ENCODE results near the gene ROCK1. TPM values are rescaled to one million over a fixed set of nuclear protein-coding genes. Genes with fewer than 3 reads are reported as not detected.

ROCK1 gene
- polyA plus RNA-seq, 1 of the 3 experiments (the other 2 are of a cell fraction), result 4.9 TPM

DNA sequence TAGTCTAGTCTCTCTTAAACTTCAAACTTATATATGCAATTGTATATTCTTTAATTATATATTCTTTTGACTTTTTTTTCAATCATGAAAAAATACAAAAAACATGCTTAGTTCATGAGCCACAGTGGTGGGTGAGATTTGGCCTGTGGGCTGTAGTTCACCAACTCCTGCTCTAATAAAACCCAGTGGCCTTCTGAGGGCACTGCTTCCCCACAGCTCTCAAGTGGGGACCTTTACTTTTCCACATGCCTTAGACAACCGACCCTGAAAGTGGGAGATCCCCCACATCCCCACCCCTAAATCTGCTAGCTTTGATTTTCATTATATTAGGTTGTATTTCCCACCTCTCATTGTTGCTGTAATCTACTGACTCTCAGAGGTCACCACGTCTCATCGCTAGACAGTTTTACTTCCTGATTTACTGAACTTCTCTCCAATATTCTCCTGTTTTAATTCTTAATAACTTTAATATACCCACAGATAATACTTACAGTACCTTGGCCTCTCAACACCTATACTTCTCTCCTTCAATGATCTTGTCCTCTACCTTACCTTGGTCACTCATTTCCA lies 57.3 kb downstream of the ROCK1 start:
- DNase-seq, result no peak
- no peak overlapping the region for H2AFZ ChIP-seq (ENCODE audit: low read depth)
- no peaks in the 10 kb centered on the region for H3K9me2 ChIP-seq
- 87% methylated on average over 3 of the region's 3 CpGs for whole genome bisulfite sequencing (ENCODE audit: low lambda C conversion rate)
- H3K4me2 ChIP-seq, result no peak overlapping the region
- H3K79me2 ChIP-seq (ENCODE audit: insufficient read depth), result peaks cover 93% of the 10 kb centered on the region
- H3K36me3 ChIP-seq (replicated peaks in 1 of 2; ENCODE audit: control insufficient read depth in 1 of 2, insufficient read depth in 2 of 2, low read length in 1 of 2), result no peaks in the 10 kb centered on the region
- POLR2A ChIA-PET, result no interaction called here
- no peak overlapping the region for H3K4me3 ChIP-seq (ENCODE audit: low read depth in 2 of 2, low read length in 1 of 2)
- peaks cover 36% of the 10 kb centered on the region for H4K20me1 ChIP-seq (ENCODE audit: insufficient read depth)
- peaks cover 0 to 4% of the 10 kb centered on the region in 2 experiments; a peak in 1 of 4 replicates for H3K4me1 ChIP-seq (ENCODE audit: control insufficient read depth in 1 of 2, insufficient read depth in 2 of 2, low read depth in 1 of 2, low read length in 1 of 2)
- no peaks in the 10 kb centered on the region for H3K27me3 ChIP-seq (ENCODE audit: insufficient read depth)
- H3K9ac ChIP-seq, result no peak overlapping the region
- TF ChIP-seq YY1 (IDR thresholded peaks at IDR 0.05; ENCODE audit: low read depth), result no peak
- no peak for TF ChIP-seq FOXJ3 (CRISPR knock-in tag; IDR thresholded peaks at IDR 0.05)
- TF ChIP-seq SMC3 (IDR thresholded peaks at IDR 0.05; ENCODE audit: low read depth, low read length), result no peak
- TF ChIP-seq EP300 (IDR thresholded peaks at IDR 0.05; ENCODE audit: borderline replicate concordance in 1 of 2, low read depth in 1 of 2, low read length in 1 of 2), result no peak
- TF ChIP-seq NFIC (IDR thresholded peaks at IDR 0.05; ENCODE audit: borderline replicate concordance), result no peak
- TF ChIP-seq, protein P1, sequence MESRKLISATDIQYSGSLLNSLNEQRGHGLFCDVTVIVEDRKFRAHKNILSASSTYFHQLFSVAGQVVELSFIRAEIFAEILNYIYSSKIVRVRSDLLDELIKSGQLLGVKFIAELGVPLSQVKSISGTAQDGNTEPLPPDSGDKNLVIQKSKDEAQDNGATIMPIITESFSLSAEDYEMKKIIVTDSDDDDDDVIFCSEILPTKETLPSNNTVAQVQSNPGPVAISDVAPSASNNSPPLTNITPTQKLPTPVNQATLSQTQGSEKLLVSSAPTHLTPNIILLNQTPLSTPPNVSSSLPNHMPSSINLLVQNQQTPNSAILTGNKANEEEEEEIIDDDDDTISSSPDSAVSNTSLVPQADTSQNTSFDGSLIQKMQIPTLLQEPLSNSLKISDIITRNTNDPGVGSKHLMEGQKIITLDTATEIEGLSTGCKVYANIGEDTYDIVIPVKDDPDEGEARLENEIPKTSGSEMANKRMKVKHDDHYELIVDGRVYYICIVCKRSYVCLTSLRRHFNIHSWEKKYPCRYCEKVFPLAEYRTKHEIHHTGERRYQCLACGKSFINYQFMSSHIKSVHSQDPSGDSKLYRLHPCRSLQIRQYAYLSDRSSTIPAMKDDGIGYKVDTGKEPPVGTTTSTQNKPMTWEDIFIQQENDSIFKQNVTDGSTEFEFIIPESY (IDR thresholded peaks at IDR 0.05; ENCODE audit: borderline replicate concordance, low read depth), result no peak
- TF ChIP-seq MXI1 (IDR thresholded peaks at IDR 0.05; ENCODE audit: low read depth, low read length), result no peak
- no peaks in the 10 kb centered on the region for H3K9me3 ChIP-seq
- peak overlapping the region in 1 of 2 experiments; percentile 76; a peak in 2 of 4 replicates for H3K27ac ChIP-seq (ENCODE audit: low read depth in 2 of 2, low read length in 1 of 2)
- peaks cover 22% of the 10 kb centered on the region for H3F3A ChIP-seq (replicated peaks; ENCODE audit: insufficient read depth)
- CTCF ChIA-PET, result interaction anchor here (0.9 to 1.4 kb wide), 2 partner anchors 11 to 18 kb away, joined by 4 read pairs; no protein-coding TSS in a partner anchor

DNA sequence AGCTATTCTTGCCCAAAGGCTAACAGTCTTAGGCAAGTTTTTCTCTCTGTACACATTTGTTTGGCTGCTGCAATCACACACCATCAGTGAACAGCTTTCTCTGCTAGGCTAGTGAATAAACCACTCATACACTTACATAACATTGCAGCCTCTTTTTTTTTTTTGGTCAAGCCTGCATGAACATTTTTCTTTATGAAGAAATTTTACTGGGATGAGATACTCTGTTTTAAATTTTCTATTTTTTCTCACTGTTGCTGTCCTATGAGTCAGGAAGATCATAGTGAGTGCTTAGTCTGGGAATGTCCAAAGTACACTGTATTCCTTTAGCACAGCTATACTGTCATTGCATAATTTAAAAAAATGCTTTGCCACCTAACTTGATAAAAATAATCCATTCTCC lies 58.5 kb downstream of the ROCK1 start:
- CTCF ChIA-PET, result no interaction called here
- Histone ChIP-seq H3K4me1 (ENCODE audit: control insufficient read depth in 1 of 2, insufficient read depth in 2 of 2, low read depth in 1 of 2, low read length in 1 of 2) (peaks cover 0 to 4% of the 10 kb centered on the region in 2 experiments; a peak in 1 of 4 replicates), H3K9me2 (no peaks in the 10 kb centered on the region), H4K20me1 (ENCODE audit: insufficient read depth) (peaks cover 36% of the 10 kb centered on the region), H3K27me3 (ENCODE audit: insufficient read depth) (no peaks in the 10 kb centered on the region), H3K79me2 (ENCODE audit: insufficient read depth) (peaks cover 90% of the 10 kb centered on the region), H3K4me2 (peak overlapping the region; percentile 24; the same call in 1 of the 2 replicates), H3F3A (replicated peaks; ENCODE audit: insufficient read depth) (peaks cover 22% of the 10 kb centered on the region), H2AFZ (ENCODE audit: low read depth) (no peak overlapping the region), H3K27ac (ENCODE audit: low read depth in 2 of 2, low read length in 1 of 2) (peak overlapping the region in 1 of 2 experiments; percentile 76; a peak in 2 of 4 replicates), H3K36me3 (replicated peaks in 1 of 2; ENCODE audit: control insufficient read depth in 1 of 2, insufficient read depth in 2 of 2, low read length in 1 of 2) (peaks cover 0 to 3% of the 10 kb centered on the region in 2 experiments), H3K4me3 (ENCODE audit: low read depth in 2 of 2, low read length in 1 of 2) (no peak overlapping the region), H3K9me3 (no peaks in the 10 kb centered on the region), H3K9ac (no peak overlapping the region; the same call in 1 of the 2 replicates)
- no peak for DNase-seq
- POLR2A ChIA-PET, result interaction anchor here (0.7 kb wide), 1 partner anchor 22 kb away, joined by 3 read pairs; no protein-coding TSS in a partner anchor
- TF ChIP-seq, protein P2, sequence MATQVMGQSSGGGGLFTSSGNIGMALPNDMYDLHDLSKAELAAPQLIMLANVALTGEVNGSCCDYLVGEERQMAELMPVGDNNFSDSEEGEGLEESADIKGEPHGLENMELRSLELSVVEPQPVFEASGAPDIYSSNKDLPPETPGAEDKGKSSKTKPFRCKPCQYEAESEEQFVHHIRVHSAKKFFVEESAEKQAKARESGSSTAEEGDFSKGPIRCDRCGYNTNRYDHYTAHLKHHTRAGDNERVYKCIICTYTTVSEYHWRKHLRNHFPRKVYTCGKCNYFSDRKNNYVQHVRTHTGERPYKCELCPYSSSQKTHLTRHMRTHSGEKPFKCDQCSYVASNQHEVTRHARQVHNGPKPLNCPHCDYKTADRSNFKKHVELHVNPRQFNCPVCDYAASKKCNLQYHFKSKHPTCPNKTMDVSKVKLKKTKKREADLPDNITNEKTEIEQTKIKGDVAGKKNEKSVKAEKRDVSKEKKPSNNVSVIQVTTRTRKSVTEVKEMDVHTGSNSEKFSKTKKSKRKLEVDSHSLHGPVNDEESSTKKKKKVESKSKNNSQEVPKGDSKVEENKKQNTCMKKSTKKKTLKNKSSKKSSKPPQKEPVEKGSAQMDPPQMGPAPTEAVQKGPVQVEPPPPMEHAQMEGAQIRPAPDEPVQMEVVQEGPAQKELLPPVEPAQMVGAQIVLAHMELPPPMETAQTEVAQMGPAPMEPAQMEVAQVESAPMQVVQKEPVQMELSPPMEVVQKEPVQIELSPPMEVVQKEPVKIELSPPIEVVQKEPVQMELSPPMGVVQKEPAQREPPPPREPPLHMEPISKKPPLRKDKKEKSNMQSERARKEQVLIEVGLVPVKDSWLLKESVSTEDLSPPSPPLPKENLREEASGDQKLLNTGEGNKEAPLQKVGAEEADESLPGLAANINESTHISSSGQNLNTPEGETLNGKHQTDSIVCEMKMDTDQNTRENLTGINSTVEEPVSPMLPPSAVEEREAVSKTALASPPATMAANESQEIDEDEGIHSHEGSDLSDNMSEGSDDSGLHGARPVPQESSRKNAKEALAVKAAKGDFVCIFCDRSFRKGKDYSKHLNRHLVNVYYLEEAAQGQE (IDR thresholded peaks at IDR 0.05; ENCODE audit: low read depth, low read length), result no peak
- TF ChIP-seq FOSL2 (IDR thresholded peaks at IDR 0.05; ENCODE audit: borderline replicate concordance, low read depth), result 0 out of 2 replicates have a peak, but pooled peaks have one; percentile 2
- no peak for TF ChIP-seq SMC3 (IDR thresholded peaks at IDR 0.05; ENCODE audit: low read depth, low read length)
- TF ChIP-seq JUND (IDR thresholded peaks at IDR 0.05), result 0 out of 2 replicates have a peak, but pooled peaks have one; percentile 13
- no peak for TF ChIP-seq TCF12 (IDR thresholded peaks at IDR 0.05)
- no peak for TF ChIP-seq SIN3A (IDR thresholded peaks at IDR 0.05; ENCODE audit: borderline replicate concordance, low read depth, low read length)
- no peak for TF ChIP-seq MEF2A (IDR thresholded peaks at IDR 0.05; ENCODE audit: borderline replicate concordance, low read depth)
- TF ChIP-seq TAF1 (IDR thresholded peaks at IDR 0.05; ENCODE audit: borderline replicate concordance, low read depth, low read length), result no peak
- TF ChIP-seq NRF1 (IDR thresholded peaks at IDR 0.05; ENCODE audit: low read depth, low read length), result no peak
- TF ChIP-seq ELF1 (IDR thresholded peaks at IDR 0.05), result no peak
- no peak for TF ChIP-seq RFX5 (IDR thresholded peaks at IDR 0.05; ENCODE audit: low read length)
- no peak for TF ChIP-seq NFIC (IDR thresholded peaks at IDR 0.05; ENCODE audit: borderline replicate concordance)
